GM10248 (cell line): ENCODE results near the gene DMPK.

Experiments used
- CTCF ChIA-PET: fragments of 300-600 bp; sonication (Branson Sonifier 250); formaldehyde crosslinking; extraction: SDS; loops from one replicate; lab custom pipeline; 2021; ENCODE audit warnings: antibody characterized with exemption; lab: Yijun Ruan, JAX
- POLR2A ChIA-PET: fragments of 350-650 bp; sonication (Branson Sonifier 250); formaldehyde crosslinking; extraction: SDS; loops from one replicate; lab custom pipeline; 2020; ENCODE audit warnings: antibody characterized with exemption; lab: Yijun Ruan, JAX
- DNase-seq: peaks from one replicate; pipeline ENCODE4 v3.0.0; 2012; ENCODE audit errors: extremely low spot score
- CTCF ChIP-seq: IDR thresholded peaks from 2 replicates; pipeline ENCODE4 v1.5.1; 2012; ENCODE audit warnings: mild to moderate bottlenecking, low read depth; ENCODE audit errors: extremely low read depth, missing control alignments, control extremely low read depth

DMPK gene

GRCh38 chr19:45767881-45768654 is 14.2 kb downstream of the DMPK start:
- no peak for TF ChIP-seq CTCF
- DNase-seq = peak; percentile 63
- CTCF ChIA-PET = interaction anchor here (1.4 to 5.8 kb wide), 10 partner anchors 10 to 261 kb away, joined by 4 to 77 read pairs (median 17); partner anchors contain the start of genes DMPK, DMWD, FOXA3 and QPCTL
- POLR2A ChIA-PET = interaction anchor here (1.0 to 1.5 kb wide), 2 partner anchors 11 to 38 kb away, joined by 3 to 9 read pairs; no protein-coding TSS in a partner anchor

GRCh38 chr19:45767410-45767880 is 14.8 kb downstream of the DMPK start:
- no peak for TF ChIP-seq CTCF
- CTCF ChIA-PET = interaction anchor here (3.4 to 5.8 kb wide), 3 partner anchors 13 to 75 kb away, joined by 20 to 63 read pairs (median 30); partner anchors contain the start of genes DMPK, QPCTL and SNRPD2
- no peak for DNase-seq

GRCh38 chr19:45766869-45767346 is 15.4 kb downstream of the DMPK start:
- no peak for DNase-seq
- TF ChIP-seq CTCF = no peak
- ChIA-PET CTCF (interaction anchor here (5.0 to 5.8 kb wide), 2 partner anchors 13 to 14 kb away, joined by 30 to 63 read pairs; partner anchors contain the start of gene DMPK), POLR2A (no interaction called here)

More at GRCh38 chr19:45767410-45767880, 14.8 kb downstream of the DMPK start:
- POLR2A ChIA-PET = no interaction called here

GRCh38 chr19:45766296-45766868 is 15.9 kb downstream of the DMPK start:
- POLR2A ChIA-PET = no interaction called here
- CTCF ChIA-PET = interaction anchor here (1.0 to 5.0 kb wide), 2 partner anchors 12 to 68 kb away, joined by 3 to 30 read pairs; no protein-coding TSS in a partner anchor
- no peak for TF ChIP-seq CTCF

GRCh38 chr19:45765702-45766295 is 16.5 kb downstream of the DMPK start:
- CTCF ChIA-PET = interaction anchor here (1.0 kb wide), 1 partner anchor 69 kb away, joined by 3 read pairs; no protein-coding TSS in a partner anchor
- POLR2A ChIA-PET = no interaction called here
- DNase-seq = no peak
- no peak for TF ChIP-seq CTCF

More at GRCh38 chr19:45766296-45766868, 15.9 kb downstream of the DMPK start:
- no peak for DNase-seq
